ENCODE results near the gene APOL3. TPM values are rescaled to one million over a fixed set of nuclear protein-coding genes. Genes with fewer than 3 reads are reported as not detected.
"Not testable (repeated sequence)": the region's sequence is repeated elsewhere in the genome, so short reads cannot be mapped to it uniquely, and the experiment has no call there.

APOL3 gene
- total RNA-seq, 1 experiment from 2014 or later = 17.6 TPM

DNA sequence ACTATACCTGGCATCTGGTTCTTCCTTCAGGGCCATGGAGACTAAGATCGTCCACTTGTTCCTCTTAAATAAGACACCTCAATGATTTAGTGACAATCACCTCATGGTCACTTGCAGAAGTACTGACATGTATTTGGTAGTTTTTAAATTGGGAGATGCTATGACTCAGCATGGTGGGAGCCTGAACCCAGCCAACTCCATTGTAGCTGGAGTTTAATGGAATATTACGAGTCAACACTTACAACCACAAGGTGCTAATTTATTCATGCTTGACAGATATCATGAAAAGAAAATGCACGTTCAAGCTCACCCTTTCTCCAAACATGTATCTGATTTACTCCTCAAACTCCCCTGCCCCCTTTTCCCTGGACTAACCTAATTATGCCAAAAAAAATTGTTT is 16.6 kb upstream of the APOL3 start:
- Histone ChIP-seq H3K27me3 (no peaks in the 10 kb centered on the region), H3K4me3 (no peak overlapping the region), H3K36me3 (no peaks in the 10 kb centered on the region), H3K9me3 (no peaks in the 10 kb centered on the region)
- DNase-seq = no peak

- no peaks in the 10 kb centered on the region for H3K27me3 ChIP-seq
- no peaks in the 10 kb centered on the region for H3K9me3 ChIP-seq
- no peak for DNase-seq
- no peaks in the 10 kb centered on the region for H3K36me3 ChIP-seq
- no peak overlapping the region for H3K4me3 ChIP-seq
These were observed 15.3 kb upstream of the APOL3 start for GRCh38 chr22:36175892-36176291.

- Histone ChIP-seq H3K36me3 (no peaks in the 10 kb centered on the region), H3K27me3 (no peaks in the 10 kb centered on the region), H3K4me3 (no peak overlapping the region), H3K9me3 (no peaks in the 10 kb centered on the region)
- DNase-seq = no peak
These were observed 11.4 kb upstream of the APOL3 start for GRCh38 chr22:36171941-36172340.

DNA sequence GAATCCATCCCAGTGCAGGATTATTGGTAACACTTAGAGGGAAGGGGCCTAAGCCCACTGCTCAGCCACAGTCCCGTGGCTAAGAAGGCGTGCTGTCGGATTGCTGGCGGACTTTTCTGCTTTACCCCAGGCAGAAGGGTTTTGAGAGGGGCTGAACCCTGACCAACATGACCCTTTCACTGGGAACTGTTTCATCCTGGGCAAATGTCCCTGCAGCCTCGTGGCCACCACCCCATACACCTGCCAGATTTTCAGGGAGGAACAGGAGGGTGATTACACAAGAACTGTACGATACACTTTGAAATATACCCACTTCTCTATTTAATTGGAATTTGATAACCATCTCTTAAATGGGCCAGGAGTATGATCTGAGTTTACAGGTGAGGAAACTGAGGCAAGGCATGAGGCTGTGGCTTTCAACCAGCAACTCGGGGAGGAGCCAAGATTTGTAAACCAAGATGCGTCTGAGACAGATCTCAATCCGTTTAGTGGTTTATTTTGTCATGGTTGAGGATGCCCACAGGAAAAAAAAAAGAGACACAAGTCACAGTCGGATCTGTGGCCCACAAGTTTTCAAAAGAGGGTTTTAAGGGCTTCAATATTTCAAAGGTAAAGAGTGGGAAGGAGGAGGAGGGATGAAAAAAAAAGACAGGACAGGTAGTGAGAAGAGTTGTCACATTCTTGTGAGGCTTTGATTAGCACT is 6.1 kb upstream of the APOL3 start:
- H3K9me3 ChIP-seq = no peaks in the 10 kb centered on the region
- no peaks in the 10 kb centered on the region for H3K36me3 ChIP-seq
- no peak for DNase-seq

GRCh38 chr22:36166086-36166485 is 5.5 kb upstream of the APOL3 start:
- DNase-seq = no peak
- H3K27me3 ChIP-seq = no peaks in the 10 kb centered on the region
- H3K4me3 ChIP-seq = no peak overlapping the region
- no peaks in the 10 kb centered on the region for H3K36me3 ChIP-seq
- H3K9me3 ChIP-seq = no peaks in the 10 kb centered on the region

More for the DNA sequence above, 6.1 kb upstream of the APOL3 start:
- Histone ChIP-seq H3K27me3 (no peaks in the 10 kb centered on the region), H3K4me3 (no peak overlapping the region)

DNA sequence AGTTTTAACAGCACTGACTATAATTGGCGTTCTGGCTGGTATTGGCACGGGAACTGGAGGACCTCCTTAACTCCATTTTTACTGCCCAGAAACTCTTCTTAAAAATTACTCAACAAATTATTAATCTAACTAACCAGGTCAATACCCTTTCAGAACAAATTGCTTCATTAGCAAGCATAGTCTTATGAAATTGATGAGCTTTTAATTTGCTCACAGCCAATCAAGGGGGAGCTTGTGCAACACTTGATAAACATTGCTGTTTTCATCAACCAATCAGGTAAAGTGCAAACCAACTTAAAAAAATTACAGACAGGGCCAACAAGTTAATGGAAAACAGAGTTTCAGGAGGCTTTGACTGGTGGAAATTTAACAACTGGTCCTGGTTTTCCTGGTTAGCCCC is 4.6 kb upstream of the APOL3 start:
- no peak for DNase-seq
- Histone ChIP-seq H3K9me3 (no peaks in the 10 kb centered on the region), H3K36me3 (no peaks in the 10 kb centered on the region), H3K27me3 (no peaks in the 10 kb centered on the region), H3K4me3 (no peak overlapping the region)

DNA sequence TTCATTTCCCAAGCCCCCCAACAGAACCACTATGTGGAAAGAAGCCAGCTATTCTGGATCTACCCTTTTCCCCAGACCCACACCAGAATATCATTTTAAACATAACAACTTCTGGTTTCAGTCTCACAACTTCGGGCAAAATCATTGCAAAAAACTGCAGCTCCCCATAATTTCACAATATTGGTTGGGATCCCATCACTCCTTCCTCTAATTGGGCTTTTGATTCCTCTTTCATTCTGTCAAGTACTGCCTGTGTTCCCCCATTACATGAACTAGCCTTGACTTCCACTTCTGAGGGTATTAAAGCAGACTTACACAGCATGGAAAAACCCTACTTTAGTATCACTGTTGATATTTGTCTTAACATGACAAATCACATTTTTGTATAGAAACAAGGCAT is 4.1 kb upstream of the APOL3 start:
- DNase-seq = no peak
- Histone ChIP-seq H3K9me3 (no peaks in the 10 kb centered on the region), H3K27me3 (no peaks in the 10 kb centered on the region), H3K36me3 (no peaks in the 10 kb centered on the region), H3K4me3 (no peak overlapping the region)

- Histone ChIP-seq H3K4me3 (no peak overlapping the region), H3K27me3 (no peaks in the 10 kb centered on the region), H3K9me3 (no peaks in the 10 kb centered on the region), H3K36me3 (no peaks in the 10 kb centered on the region)
- DNase-seq = no peak
These were observed 2.9 kb upstream of the APOL3 start for GRCh38 chr22:36163497-36163896.

GRCh38 chr22:36162127-36163034 is 1.8 kb upstream of the APOL3 start:
- H3K27me3 ChIP-seq = no peaks in the 10 kb centered on the region
- H3K4me3 ChIP-seq = no peak overlapping the region
- no peaks in the 10 kb centered on the region for H3K9me3 ChIP-seq
- H3K36me3 ChIP-seq = no peaks in the 10 kb centered on the region
- no peak for DNase-seq

DNA sequence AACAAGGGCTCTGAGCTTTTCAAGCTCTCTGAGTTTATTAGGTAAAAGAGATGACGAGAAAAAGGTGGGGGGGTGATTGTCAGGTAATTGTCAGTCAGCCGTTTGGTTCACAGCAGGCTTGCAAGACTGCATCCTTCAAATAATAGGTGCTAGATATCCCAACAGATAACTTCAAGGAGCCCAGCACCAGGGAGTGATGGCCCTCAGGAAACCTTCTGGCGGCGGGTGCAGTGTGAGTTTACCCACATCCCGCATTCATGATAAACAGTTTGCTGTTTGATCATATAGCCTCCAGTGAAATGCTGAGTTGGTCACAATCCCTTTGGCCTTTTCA is 1.2 kb upstream of the APOL3 start:
- H3K36me3 ChIP-seq, DNase-seq, H3K4me3 ChIP-seq, H3K27me3 ChIP-seq, H3K9me3 ChIP-seq: not testable (repeated sequence)

DNA sequence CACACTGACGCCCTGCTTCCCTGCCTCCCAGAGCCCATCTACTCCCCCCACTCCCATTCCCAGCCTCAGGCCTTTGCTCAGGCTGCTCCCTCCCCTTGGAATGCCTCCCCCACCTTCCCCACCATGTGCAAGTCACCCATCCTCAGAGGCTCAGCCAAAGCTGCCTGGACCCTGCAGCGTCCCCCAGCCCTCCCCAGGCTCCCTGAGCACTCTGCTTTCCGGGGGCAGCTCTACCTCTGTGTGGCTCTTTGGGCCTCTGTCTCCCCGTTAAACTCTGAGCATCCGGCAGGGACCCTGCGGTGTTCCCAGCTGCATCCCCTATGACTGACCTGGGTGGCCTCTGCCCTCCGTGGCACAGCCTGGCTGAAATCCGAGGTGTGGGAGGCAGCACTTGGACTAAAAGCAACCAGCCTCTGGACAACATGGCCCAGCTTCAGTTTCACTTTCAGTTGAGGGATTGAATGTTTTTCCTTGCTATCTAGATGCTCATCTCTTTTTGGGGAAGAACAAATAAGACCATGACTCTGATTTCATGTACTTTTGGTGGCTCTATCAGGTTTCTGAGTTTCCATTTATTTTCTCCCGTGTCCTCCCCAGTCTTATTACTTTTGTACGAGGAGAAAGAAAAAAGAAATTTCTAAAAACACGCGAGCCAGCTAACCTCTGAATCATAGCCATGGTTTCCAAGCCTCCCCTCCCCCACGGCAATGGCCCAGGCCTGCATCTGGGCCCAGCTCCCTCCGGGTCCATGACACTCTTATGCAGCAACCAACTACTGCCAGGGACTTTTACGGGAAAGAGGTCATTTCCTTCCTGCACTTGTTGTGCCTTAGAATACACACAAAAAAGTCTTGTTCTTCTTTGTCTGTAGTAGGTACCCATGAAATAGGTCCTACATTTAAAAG is 3.8 kb downstream of the APOL3 start:
- no peaks in the 10 kb centered on the region; the same call in 1 of the 2 replicates for H3K36me3 ChIP-seq
- peak overlapping the region; percentile 42 for H3K4me3 ChIP-seq
- no peaks in the 10 kb centered on the region for H3K9me3 ChIP-seq
- DNase-seq = peak; percentile 88
- no peaks in the 10 kb centered on the region for H3K27me3 ChIP-seq

- Histone ChIP-seq H3K36me3 (no peaks in the 10 kb centered on the region; the same call in 1 of the 2 replicates), H3K9me3 (no peaks in the 10 kb centered on the region), H3K27me3 (no peaks in the 10 kb centered on the region), H3K4me3 (peak overlapping the region; percentile 42)
- no peak for DNase-seq
These were observed 4.4 kb downstream of the APOL3 start for GRCh38 chr22:36156119-36156514.

GRCh38 chr22:36155702-36156101 is 4.9 kb downstream of the APOL3 start:
- Histone ChIP-seq H3K9me3 (no peaks in the 10 kb centered on the region), H3K4me3 (no peak overlapping the region), H3K27me3 (no peaks in the 10 kb centered on the region)

GRCh38 chr22:36154423-36154945 is 6.1 kb downstream of the APOL3 start:
- DNase-seq = no peak
- no peak overlapping the region for H3K4me3 ChIP-seq
- H3K36me3 ChIP-seq = no peaks in the 10 kb centered on the region; the same call in 1 of the 2 replicates
- H3K9me3 ChIP-seq = no peaks in the 10 kb centered on the region
- H3K27me3 ChIP-seq = no peaks in the 10 kb centered on the region

More at GRCh38 chr22:36155702-36156101, 4.9 kb downstream of the APOL3 start:
- H3K36me3 ChIP-seq = no peaks in the 10 kb centered on the region; the same call in 1 of the 2 replicates
- no peak for DNase-seq

- H3K27me3 ChIP-seq = no peaks in the 10 kb centered on the region
- no peak overlapping the region for H3K4me3 ChIP-seq
- H3K9me3 ChIP-seq = no peaks in the 10 kb centered on the region
- no peak for DNase-seq
- H3K36me3 ChIP-seq = no peaks in the 10 kb centered on the region; the same call in 1 of the 2 replicates
These were observed 6.8 kb downstream of the APOL3 start for GRCh38 chr22:36153501-36154422.

GRCh38 chr22:36152821-36153220 is 7.7 kb downstream of the APOL3 start:
- not testable (repeated sequence) for H3K4me3 ChIP-seq, H3K36me3 ChIP-seq, DNase-seq, H3K27me3 ChIP-seq, H3K9me3 ChIP-seq

All from MG63 (cell line).